ENCODE results near the gene LMTK2. TPM values are rescaled to one million over a fixed set of nuclear protein-coding genes. Genes with fewer than 3 reads are reported as not detected.

The LMTK2 gene
- total and polyA plus RNA-seq, 2 donors (not counting 1 experiment from before 2014, with no cell fraction given): 5.2 to 6.9 TPM

DNA sequence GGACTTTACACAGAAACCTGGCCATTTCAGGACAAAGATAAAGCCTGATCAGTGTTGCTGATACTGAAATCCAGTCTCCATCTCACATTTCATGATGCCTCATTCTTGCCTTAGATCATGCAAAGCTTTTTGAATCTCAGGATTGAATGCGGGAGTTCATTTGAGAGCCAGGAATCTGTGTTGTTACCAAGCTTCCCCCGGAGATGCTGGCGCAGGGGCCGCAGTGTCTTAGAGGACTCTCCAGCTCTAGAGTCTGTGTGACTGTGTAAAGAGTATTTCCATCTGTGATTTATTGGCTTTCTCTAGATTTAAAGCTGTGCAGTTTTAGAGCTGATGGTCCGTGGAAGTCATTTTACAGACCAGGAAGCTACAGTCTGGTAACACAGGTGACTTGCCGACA lies 32.0 kb downstream of the LMTK2 start:
- Histone ChIP-seq H3K27me3 (ENCODE audit: control insufficient read depth, insufficient read depth, low read length) (no peaks in the 10 kb centered on the region), H3K79me2 (ENCODE audit: control insufficient read depth, insufficient read depth, low read length) (no peaks in the 10 kb centered on the region), H3K9ac (ENCODE audit: insufficient read depth, low read length) (no peak overlapping the region), H3K9me3 (ENCODE audit: control insufficient read depth, insufficient read depth, low read depth, low read length) (no peaks in the 10 kb centered on the region), H4K20me1 (ENCODE audit: control insufficient read depth, extremely low read depth, insufficient read depth, low read length) (no peaks in the 10 kb centered on the region), H3K4me1 (ENCODE audit: control insufficient read depth, extremely low read depth, insufficient read depth, low read length) (no peaks in the 10 kb centered on the region), H3K27ac (ENCODE audit: insufficient read depth, low read length) (no peak overlapping the region), H3K4me3 (replicated peaks in 1 of 4; ENCODE audit: control extremely low read depth in 1 of 4, insufficient read depth in 1 of 4, low read depth in 3 of 4, low read length in 4 of 4) (no peak overlapping the region), H3K4me2 (ENCODE audit: extremely low read depth, insufficient read depth, low read length) (no peak overlapping the region), H2AFZ (ENCODE audit: low read length) (no peak overlapping the region), H3K36me3 (ENCODE audit: control insufficient read depth, insufficient read depth, low read length) (no peaks in the 10 kb centered on the region)
- TF ChIP-seq CTCF (conservative IDR thresholded peaks at IDR 0.05 in 1 of 2, IDR thresholded peaks at IDR 0.05 in 1 of 2; ENCODE audit: low read depth in 1 of 2, low read length in 2 of 2): no peak
- no peak for TF ChIP-seq EZH2 (IDR thresholded peaks at IDR 0.05; ENCODE audit: low read length, missing control alignments)
- DNase-seq (ENCODE audit: low read depth in 2 of 2): no peak

DNA sequence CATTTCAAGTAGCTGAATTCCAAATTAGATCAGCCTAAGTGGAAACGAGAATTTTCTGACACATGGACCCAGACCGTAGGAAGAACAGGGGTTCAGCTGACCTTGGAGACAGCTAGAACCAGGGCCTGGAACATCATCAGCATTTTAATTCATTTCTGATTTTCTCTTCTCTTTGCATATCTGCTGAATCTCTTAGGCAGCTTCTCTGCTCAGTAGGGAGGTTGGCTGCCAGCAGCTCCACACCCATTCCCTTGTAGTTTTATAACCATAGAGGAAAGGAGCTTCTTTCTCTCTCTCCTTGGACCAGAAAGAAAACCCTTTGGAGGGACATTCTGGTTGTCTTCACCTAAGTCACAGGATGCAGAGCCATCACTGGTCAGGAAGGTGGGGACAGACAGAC lies 36.0 kb downstream of the LMTK2 start:
- Histone ChIP-seq H3K27me3 (ENCODE audit: control insufficient read depth, insufficient read depth, low read length) (no peaks in the 10 kb centered on the region), H3K36me3 (ENCODE audit: control insufficient read depth, insufficient read depth, low read length) (no peaks in the 10 kb centered on the region), H3K4me3 (replicated peaks in 1 of 4; ENCODE audit: control extremely low read depth in 1 of 4, insufficient read depth in 1 of 4, low read depth in 3 of 4, low read length in 4 of 4) (no peak overlapping the region), H2AFZ (ENCODE audit: low read length) (no peak overlapping the region), H3K27ac (ENCODE audit: insufficient read depth, low read length) (no peak overlapping the region), H3K4me1 (ENCODE audit: control insufficient read depth, extremely low read depth, insufficient read depth, low read length) (no peaks in the 10 kb centered on the region), H4K20me1 (ENCODE audit: control insufficient read depth, extremely low read depth, insufficient read depth, low read length) (no peaks in the 10 kb centered on the region), H3K9me3 (ENCODE audit: control insufficient read depth, insufficient read depth, low read depth, low read length) (no peaks in the 10 kb centered on the region), H3K79me2 (ENCODE audit: control insufficient read depth, insufficient read depth, low read length) (no peaks in the 10 kb centered on the region), H3K4me2 (ENCODE audit: extremely low read depth, insufficient read depth, low read length) (no peak overlapping the region), H3K9ac (ENCODE audit: insufficient read depth, low read length) (no peak overlapping the region)
- DNase-seq (ENCODE audit: low read depth in 2 of 2): no peak
- TF ChIP-seq CTCF (conservative IDR thresholded peaks at IDR 0.05 in 1 of 2, IDR thresholded peaks at IDR 0.05 in 1 of 2; ENCODE audit: low read depth in 1 of 2, low read length in 2 of 2) (no peak), EZH2 (IDR thresholded peaks at IDR 0.05; ENCODE audit: low read length, missing control alignments) (no peak)

DNA sequence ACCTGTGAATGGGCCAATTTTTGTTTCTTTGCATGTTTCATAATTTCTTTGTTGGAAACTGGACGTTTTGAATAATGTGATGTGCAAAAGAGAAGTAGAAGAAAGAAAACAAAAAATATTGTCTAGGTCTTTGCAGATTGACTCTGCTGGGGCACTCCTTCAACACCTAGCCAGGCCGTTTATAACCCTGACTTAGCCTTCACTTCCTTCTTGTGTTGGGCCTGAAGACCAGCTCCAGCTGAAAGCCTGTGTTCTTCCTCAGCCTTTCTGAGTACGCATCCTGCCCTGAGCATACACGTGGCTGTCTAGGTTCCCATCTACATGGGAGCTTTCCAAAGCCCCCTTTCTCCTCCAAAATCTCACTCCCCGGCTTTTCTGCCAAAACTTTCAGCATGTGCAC lies 41.9 kb downstream of the LMTK2 start:
- H3K36me3 ChIP-seq (ENCODE audit: control insufficient read depth, insufficient read depth, low read length): no peaks in the 10 kb centered on the region
- H3K79me2 ChIP-seq (ENCODE audit: control insufficient read depth, insufficient read depth, low read length): no peaks in the 10 kb centered on the region
- H3K4me3 ChIP-seq (replicated peaks in 1 of 4; ENCODE audit: control extremely low read depth in 1 of 4, insufficient read depth in 1 of 4, low read depth in 3 of 4, low read length in 4 of 4): no peak overlapping the region
- no peak for DNase-seq (ENCODE audit: low read depth in 2 of 2)
- H3K9me3 ChIP-seq (ENCODE audit: control insufficient read depth, insufficient read depth, low read depth, low read length): no peaks in the 10 kb centered on the region
- H3K4me2 ChIP-seq (ENCODE audit: extremely low read depth, insufficient read depth, low read length): no peak overlapping the region
- H3K27me3 ChIP-seq (ENCODE audit: control insufficient read depth, insufficient read depth, low read length): no peaks in the 10 kb centered on the region
- H4K20me1 ChIP-seq (ENCODE audit: control insufficient read depth, extremely low read depth, insufficient read depth, low read length): no peaks in the 10 kb centered on the region
- no peak overlapping the region for H3K27ac ChIP-seq (ENCODE audit: insufficient read depth, low read length)
- no peak overlapping the region for H3K9ac ChIP-seq (ENCODE audit: insufficient read depth, low read length)
- no peak overlapping the region for H2AFZ ChIP-seq (ENCODE audit: low read length)
- TF ChIP-seq EZH2 (IDR thresholded peaks at IDR 0.05; ENCODE audit: low read length, missing control alignments): no peak
- TF ChIP-seq CTCF (conservative IDR thresholded peaks at IDR 0.05 in 1 of 2, IDR thresholded peaks at IDR 0.05 in 1 of 2; ENCODE audit: low read depth in 1 of 2, low read length in 2 of 2): no peak
- H3K4me1 ChIP-seq (ENCODE audit: control insufficient read depth, extremely low read depth, insufficient read depth, low read length): no peaks in the 10 kb centered on the region

Measured in fibroblast of lung (primary cell).